Neutrophil (primary cell): Measurements from ENCODE around the gene SPATS1.
A peak's percentile ranks its signal among the peaks of the same experiment; 100 is the strongest.

ENCODE experiments used
- H3K27ac ChIP-seq: fragments of 200-600 bp; sonication (generic); 2 replicates; pipeline ENCODE4 v1.5.1; 2016; ENCODE audit warnings: mild to moderate bottlenecking, moderate library complexity
- H3K27me3 ChIP-seq: fragments of 200-600 bp; sonication (generic); 2 replicates; pipeline ENCODE4 v1.6.0; 2016; ENCODE audit warnings: mild to moderate bottlenecking
- H3K36me3 ChIP-seq: fragments of 200-600 bp; sonication (generic); 2 replicates; pipeline ENCODE4 v1.5.1; 2017
- H3K4me1 ChIP-seq, 2 experiments: fragments of 200-600 bp in 1 of 2; sonication (generic) in 1 of 2; 1 replicate in 1 of 2; 2 replicates in 1 of 2; pipeline versions ENCODE4 v1.5.1 to v1.6.1; 2013 to 2016; ENCODE audit warnings: low read depth in 1 of 2, low read length in 1 of 2, mild to moderate bottlenecking in 1 of 2, moderate library complexity in 1 of 2; ENCODE audit not compliant: control insufficient read depth in 1 of 2, insufficient read depth in 1 of 2
- H3K4me3 ChIP-seq, 2 experiments: fragments of 200-600 bp in 1 of 2; sonication (generic) in 1 of 2; 1 replicate in 1 of 2; 2 replicates in 1 of 2; pipeline ENCODE4 v1.5.1; 2013 to 2016; ENCODE audit warnings: low read depth in 1 of 2, low read length in 1 of 2, mild to moderate bottlenecking in 1 of 2, moderate library complexity in 1 of 2
- H3K9me3 ChIP-seq: fragments of 200-600 bp; sonication (generic); 2 replicates; pipeline ENCODE4 v1.5.1; 2016
- CTCF ChIP-seq: fragments of 200-600 bp; sonication (generic); IDR thresholded peaks from 2 replicates; pipeline ENCODE4 v1.5.1; 2016; ENCODE audit warnings: antibody characterized with exemption

Gene SPATS1

GRCh38 chr6:44387346-44388134, 45.1 kb downstream of the SPATS1 start, which contains the start of gene CDC5L:
Gene CDC5L (plus strand): TSS chr6:44387706. CDS start chr6:44387824, 118 bp downstream.
- peaks cover 22 to 24% of the 10 kb centered on the region in 2 experiments for H3K4me1 ChIP-seq
- peaks cover 6% of the 10 kb centered on the region for H3K27me3 ChIP-seq
- peaks cover 19% of the 10 kb centered on the region for H3K36me3 ChIP-seq
- no peak for TF ChIP-seq CTCF
- peak within 1 kb of the TSS; percentile 80 to 95 for H3K4me3 ChIP-seq
- H3K9me3 ChIP-seq = no peaks in the 10 kb centered on the region
- peak within 1 kb of the TSS; percentile 95 for H3K27ac ChIP-seq

- no peak for TF ChIP-seq CTCF
- peak overlapping the region; percentile 95 for H3K27ac ChIP-seq
- H3K27me3 ChIP-seq = peaks cover 6% of the 10 kb centered on the region
- peaks cover 22 to 24% of the 10 kb centered on the region in 2 experiments for H3K4me1 ChIP-seq
- H3K4me3 ChIP-seq = peak overlapping the region; percentile 80 to 95
- H3K9me3 ChIP-seq = no peaks in the 10 kb centered on the region
- peaks cover 25% of the 10 kb centered on the region for H3K36me3 ChIP-seq
These were observed 45.7 kb downstream of the SPATS1 start for GRCh38 chr6:44388135-44388487.

- H3K4me1 ChIP-seq = peaks cover 22 to 24% of the 10 kb centered on the region in 2 experiments
- H3K4me3 ChIP-seq = peak overlapping the region; percentile 80 to 95
- H3K27me3 ChIP-seq = peaks cover 6% of the 10 kb centered on the region
- peaks cover 33% of the 10 kb centered on the region for H3K36me3 ChIP-seq
- no peaks in the 10 kb centered on the region for H3K9me3 ChIP-seq
- no peak for TF ChIP-seq CTCF
- no peak overlapping the region for H3K27ac ChIP-seq
These were observed 46.4 kb downstream of the SPATS1 start for GRCh38 chr6:44388887-44389286.

GRCh38 chr6:44390158-44390683, 47.8 kb downstream of the SPATS1 start:
- TF ChIP-seq CTCF = no peak
- H3K4me3 ChIP-seq = no peak overlapping the region
- no peaks in the 10 kb centered on the region for H3K9me3 ChIP-seq
- peaks cover 22 to 24% of the 10 kb centered on the region in 2 experiments for H3K4me1 ChIP-seq
- H3K27me3 ChIP-seq = no peaks in the 10 kb centered on the region
- peaks cover 45% of the 10 kb centered on the region for H3K36me3 ChIP-seq
- H3K27ac ChIP-seq = no peak overlapping the region
